GM23338 (cell line): Measurements from ENCODE around the gene ALG14. TPM values are rescaled to one million over a fixed set of nuclear protein-coding genes. Genes with fewer than 3 reads are reported as not detected.

Source experiments
- ATAC-seq: fragments of 200-7000 bp; cut with Tn5 transposase; 3 replicates; pipeline ENCODE4 v1.9.1; 2020
- DNase-seq: peaks from one replicate; pipeline ENCODE4 v3.0.0-alpha.2; 2015; ENCODE audit warnings: low spot score
- H2AFZ ChIP-seq: fragments of 200-600 bp; sonication (generic); 2 replicates; pipeline ENCODE4 v1.8.0; 2016; ENCODE audit warnings: antibody characterized with exemption, mild to moderate bottlenecking, moderate library complexity
- H3F3A ChIP-seq: fragments of 200-600 bp; sonication (generic); replicated peaks from 2 replicates; pipeline ENCODE4 v1.8.0; 2017; ENCODE audit warnings: antibody characterized with exemption, mixed run types, low read depth
- H3K27ac ChIP-seq: fragments of 200-600 bp; sonication (generic); 2 replicates; pipeline ENCODE4 v1.6.1; 2016; ENCODE audit warnings: low read depth
- H3K27me3 ChIP-seq: fragments of 200-600 bp; sonication (generic); 2 replicates; pipeline ENCODE4 v1.8.0; 2016; ENCODE audit warnings: mild to moderate bottlenecking, mixed run types, moderate library complexity; ENCODE audit not compliant: insufficient read depth
- H3K36me3 ChIP-seq: fragments of 200-600 bp; sonication (generic); 2 replicates; pipeline ENCODE4 v1.8.0; 2016; ENCODE audit warnings: mild to moderate bottlenecking; ENCODE audit not compliant: insufficient read depth
- H3K4me1 ChIP-seq: fragments of 200-600 bp; sonication (generic); 2 replicates; pipeline ENCODE4 v1.8.0; 2016; ENCODE audit warnings: mild to moderate bottlenecking, moderate library complexity; ENCODE audit not compliant: insufficient read depth
- H3K4me2 ChIP-seq: fragments of 200-600 bp; sonication (generic); 2 replicates; pipeline ENCODE4 v1.7.1; 2017; ENCODE audit warnings: mixed run types
- H3K4me3 ChIP-seq: fragments of 200-600 bp; sonication (generic); 2 replicates; pipeline ENCODE4 v1.6.1; 2016; ENCODE audit warnings: mixed run types
- H3K79me2 ChIP-seq: fragments of 200-600 bp; sonication (generic); replicated peaks from 2 replicates; pipeline ENCODE4 v1.8.0; 2017; ENCODE audit warnings: mild to moderate bottlenecking; ENCODE audit not compliant: insufficient read depth
- H3K9me2 ChIP-seq: fragments of 200-600 bp; sonication (generic); 2 replicates; pipeline ENCODE4 v1.8.0; 2017; ENCODE audit not compliant: insufficient read depth
- H4K20me1 ChIP-seq: fragments of 200-600 bp; sonication (generic); replicated peaks from 2 replicates; pipeline ENCODE4 v1.8.0; 2017; ENCODE audit warnings: mild to moderate bottlenecking; ENCODE audit not compliant: insufficient read depth
- H3K27ac Mint-ChIP-seq: 2 replicates; pipeline ENCODE4 v1.8.0; 2020; ENCODE audit warnings: inconsistent platforms, mild to moderate bottlenecking, moderate library complexity, mixed read lengths
- H3K27me3 Mint-ChIP-seq: 3 replicates; pipeline ENCODE4 v1.8.0; 2022; ENCODE audit warnings: low read depth, mild to moderate bottlenecking, moderate library complexity, mixed read lengths, inconsistent platforms; ENCODE audit not compliant: insufficient read depth, poor library complexity
- H3K36me3 Mint-ChIP-seq: 3 replicates; pipeline ENCODE4 v1.8.0; 2021; ENCODE audit warnings: low read depth, mild to moderate bottlenecking, inconsistent platforms, moderate library complexity, mixed read lengths
- H3K4me1 Mint-ChIP-seq: 3 replicates; pipeline ENCODE4 v1.8.0; 2020; ENCODE audit warnings: mild to moderate bottlenecking, inconsistent platforms, mixed read lengths
- H3K4me3 Mint-ChIP-seq: 3 replicates; pipeline ENCODE4 v1.8.0; 2021; ENCODE audit warnings: moderate library complexity, mild to moderate bottlenecking, inconsistent platforms, mixed read lengths
- H3K9me3 Mint-ChIP-seq: 3 replicates; pipeline ENCODE4 v1.8.0; 2020; ENCODE audit warnings: moderate library complexity, mild to moderate bottlenecking, inconsistent platforms, mixed read lengths
- EZH2 ChIP-seq: fragments of 200-600 bp; sonication (generic); IDR thresholded peaks from one replicate; pipeline ENCODE4 v1.8.0; 2017; ENCODE audit warnings: antibody characterized with exemption, mild to moderate bottlenecking, low read depth; ENCODE audit not compliant: unreplicated experiment
- NANOG ChIP-seq: IDR thresholded peaks from 2 replicates; pipeline ENCODE4 v1.6.1; 2016; ENCODE audit warnings: antibody characterized with exemption, borderline replicate concordance
- REST ChIP-seq: IDR thresholded peaks from one replicate; pipeline ENCODE4 v1.6.1; 2018; ENCODE audit warnings: antibody characterized with exemption; ENCODE audit not compliant: unreplicated experiment
- STAT1 ChIP-seq: IDR thresholded peaks from one replicate; pipeline ENCODE4 v1.6.1; 2016; ENCODE audit warnings: antibody characterized with exemption; ENCODE audit not compliant: unreplicated experiment
- ZNF331 ChIP-seq: fragments of 250-450 bp; sonication (Bioruptor Pico); IDR thresholded peaks from 2 replicates; pipeline ENCODE4 v1.5.0; 2020; ENCODE audit warnings: low read depth, mild to moderate bottlenecking, moderate library complexity
- ZNF462 ChIP-seq: fragments of 250-450 bp; sonication (Bioruptor Pico); IDR thresholded peaks from 2 replicates; pipeline ENCODE4 v1.5.0; 2020; ENCODE audit warnings: mild to moderate bottlenecking, moderate library complexity
- polyA plus RNA-seq: library from polyadenylated mRNA; unstranded; fragments of >200 nt; fragmentation: Nextera tagmentation; extraction: Ambion mirVana; gene quantifications from 2 replicates; pipeline ENCODE4 v1.2.1, GENCODE V29; 2016
- total RNA-seq: library from RNA; depleted of rRNA; stranded (reverse); fragments of >200 nt; shearing (Covaris generic); gene quantifications from 2 replicates; pipeline ENCODE4 v1.2.3, GENCODE V29; 2014

ALG14 gene
- total and polyA plus RNA-seq, 2 experiments from 2014 or later, result 0.42 to 2.8 TPM

GRCh38 chr1:95006681-95007080, 66.1 kb downstream of the ALG14 start (continued):
- TF ChIP-seq ZNF462, result no peak
- TF ChIP-seq NANOG, result no peak

DNA sequence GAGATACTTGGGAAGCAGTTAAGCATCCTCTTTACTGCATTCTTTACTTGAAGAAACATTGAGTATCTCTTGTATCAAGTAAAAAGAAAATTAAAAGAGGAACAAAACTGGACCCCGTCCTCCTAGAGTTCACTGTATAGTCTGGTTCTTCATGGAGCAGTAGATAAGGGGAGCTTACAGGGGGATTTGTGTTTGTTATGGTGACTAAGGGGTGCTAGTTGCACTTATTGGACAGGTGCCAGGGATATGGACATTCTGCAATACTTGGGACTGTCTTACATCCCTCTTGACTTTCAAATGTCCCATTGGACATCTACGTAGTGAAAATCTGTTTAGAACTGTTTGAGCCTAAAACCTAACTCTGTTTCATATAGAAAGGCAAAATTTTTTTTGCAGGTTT, 67.2 kb downstream of the ALG14 start:
- no peak overlapping the region for H3K4me3 Mint-ChIP-seq
- Histone ChIP-seq H4K20me1 (no peaks in the 10 kb centered on the region), H3K4me3 (no peak overlapping the region), H3K4me2 (no peak overlapping the region), H3K4me1 (no peaks in the 10 kb centered on the region), H3K27ac (no peak overlapping the region), H3K79me2 (no peaks in the 10 kb centered on the region), H3K27me3 (no peaks in the 10 kb centered on the region), H3K9me2 (no peaks in the 10 kb centered on the region), H3K36me3 (no peaks in the 10 kb centered on the region), H3F3A (0 out of 2 replicates have a peak, but pooled peaks cover 2% of the 10 kb centered on the region), H2AFZ (no peak overlapping the region)
- ATAC-seq (no peak), DNase-seq (no peak)
- H3K36me3 Mint-ChIP-seq, result no peaks in the 10 kb centered on the region
- peaks cover 1% of the 10 kb centered on the region for H3K27me3 Mint-ChIP-seq
- no peak overlapping the region for H3K27ac Mint-ChIP-seq
- peaks cover 11% of the 10 kb centered on the region for H3K4me1 Mint-ChIP-seq
- H3K9me3 Mint-ChIP-seq, result no peaks in the 10 kb centered on the region
- no peak for TF ChIP-seq ZNF331 (CRISPR knock-in tag)
- TF ChIP-seq REST, result no peak
- TF ChIP-seq ZNF462, result no peak
- no peak for TF ChIP-seq EZH2
- TF ChIP-seq NANOG, result no peak
- TF ChIP-seq STAT1, result no peak
